Left kidney (tissue), 8 donors: ENCODE measurements around the gene PSMD6. TPM values are rescaled to one million over a fixed set of nuclear protein-coding genes. Genes with fewer than 3 reads are reported as not detected.
A peak's percentile ranks its signal among the peaks of the same experiment; 100 is the strongest.

Experiments
- DNase-seq: peaks from one replicate; pipeline ENCODE4 v3.0.0-alpha.2; 2013
- long read RNA-seq, 8 donors: transcript quantifications; one replicate each; lab custom pipeline, GENCODE V29; 2026
- polyA plus RNA-seq: library from polyadenylated mRNA; unstranded; fragments of 120-200 nt; gene quantifications from one replicate; pipeline ENCODE4 v1.2.1, GENCODE V29; 2013; ENCODE audit not compliant: insufficient read length

Gene PSMD6
- 140 TPM for polyA plus RNA-seq
- long read RNA-seq, donor 1, full-length matches to known transcripts, result 62 of 74 reads
- long read RNA-seq, donor 1, partial matches to known transcripts, result 12 of 74 reads
- long read RNA-seq, donor 1, other reads (novel, unspliced or antisense), result 0 of 74 reads
- long read RNA-seq, donor 2, full-length matches to known transcripts, result 66 of 66 reads
- long read RNA-seq, donor 2, partial matches to known transcripts, result 0 of 66 reads
- long read RNA-seq, donor 2, other reads (novel, unspliced or antisense), result 0 of 66 reads
- long read RNA-seq, donor 3, full-length matches to known transcripts, result 65 of 65 reads
- long read RNA-seq, donor 3, partial matches to known transcripts, result 0 of 65 reads
- long read RNA-seq, donor 3, other reads (novel, unspliced or antisense), result 0 of 65 reads
- long read RNA-seq, donor 4, transcript PSMD6-203 (2 exons, 2,621 nt), result major isoform, 7 of 8 reads
- long read RNA-seq, donor 4, partial matches to known transcripts, result 0 of 8 reads
- long read RNA-seq, donor 4, other reads (novel, unspliced or antisense), result 0 of 8 reads
- long read RNA-seq, donor 5, full-length matches to known transcripts, result 96 of 103 reads
- long read RNA-seq, donor 5, partial matches to known transcripts, result 7 of 103 reads
- long read RNA-seq, donor 5, other reads (novel, unspliced or antisense), result 0 of 103 reads
- long read RNA-seq, donor 6, full-length matches to known transcripts, result 75 of 80 reads
- long read RNA-seq, donor 6, partial matches to known transcripts, result 5 of 80 reads
- long read RNA-seq, donor 6, other reads (novel, unspliced or antisense), result 0 of 80 reads
- long read RNA-seq, donor 7, full-length matches to known transcripts, result 98 of 114 reads
- long read RNA-seq, donor 7, partial matches to known transcripts, result 16 of 114 reads
- long read RNA-seq, donor 7, other reads (novel, unspliced or antisense), result 0 of 114 reads
- long read RNA-seq, donor 8, full-length matches to known transcripts, result 26 of 26 reads
- long read RNA-seq, donor 8, partial matches to known transcripts, result 0 of 26 reads
- long read RNA-seq, donor 8, other reads (novel, unspliced or antisense), result 0 of 26 reads

DNA sequence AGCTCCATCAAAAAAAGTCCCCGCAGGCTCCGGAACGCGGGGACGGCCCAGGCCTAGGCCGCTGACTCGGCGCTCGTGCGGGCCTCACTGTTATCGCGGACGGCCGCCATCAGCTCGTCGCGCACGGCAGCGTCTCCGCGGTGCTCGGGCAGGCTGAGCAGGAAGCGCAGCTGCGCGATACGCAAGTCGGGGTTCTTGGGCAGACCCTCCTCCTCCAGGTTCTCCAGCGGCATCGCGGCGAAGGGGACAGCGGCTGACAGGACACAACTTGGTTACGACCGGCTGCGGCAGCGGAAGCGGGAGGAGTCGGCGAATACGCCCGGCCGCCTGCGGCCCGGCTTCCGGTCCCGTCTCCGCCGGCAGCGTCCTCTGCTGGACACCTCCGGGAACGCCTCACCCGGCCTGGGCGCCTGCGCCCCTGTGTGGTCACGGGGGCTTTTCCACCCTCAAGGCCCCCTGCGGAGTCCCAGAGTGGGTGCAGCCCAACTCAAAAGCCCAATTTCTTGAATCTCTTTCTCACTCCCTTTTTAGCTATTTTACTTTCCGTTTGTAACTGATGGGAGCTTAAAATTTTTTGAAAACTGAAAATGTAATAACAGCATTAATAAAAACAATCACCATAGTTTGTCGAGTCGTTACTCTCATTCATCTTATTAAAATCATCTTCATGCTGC, at the start of gene PSMD6:
TSS of gene PSMD6 (minus strand) at position 308 of the 674 bp plus-strand sequence. CDS start at position 233, 75 bp downstream.
- peak; percentile 79 for DNase-seq

DNA sequence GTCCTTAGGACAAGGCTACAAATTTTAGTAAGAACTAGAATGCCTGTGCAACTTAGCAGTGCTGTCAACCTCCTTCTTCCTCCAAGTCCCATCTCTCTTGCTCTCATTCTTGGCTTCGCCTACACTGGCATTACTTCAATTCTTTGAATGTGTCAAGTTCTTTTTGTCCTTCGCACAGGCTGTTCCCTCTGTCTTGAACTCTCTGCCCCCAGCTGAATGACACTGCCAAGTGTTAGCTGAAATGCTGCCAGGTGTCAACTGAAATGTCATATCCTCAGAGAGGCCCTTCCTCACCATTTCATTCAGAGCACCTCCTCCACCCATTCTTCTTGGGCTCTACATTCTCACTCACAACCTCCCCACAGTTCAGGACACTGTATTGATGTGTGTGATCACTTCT, 48.8 kb upstream of the PSMD6 start:
- no peak for DNase-seq

DNA sequence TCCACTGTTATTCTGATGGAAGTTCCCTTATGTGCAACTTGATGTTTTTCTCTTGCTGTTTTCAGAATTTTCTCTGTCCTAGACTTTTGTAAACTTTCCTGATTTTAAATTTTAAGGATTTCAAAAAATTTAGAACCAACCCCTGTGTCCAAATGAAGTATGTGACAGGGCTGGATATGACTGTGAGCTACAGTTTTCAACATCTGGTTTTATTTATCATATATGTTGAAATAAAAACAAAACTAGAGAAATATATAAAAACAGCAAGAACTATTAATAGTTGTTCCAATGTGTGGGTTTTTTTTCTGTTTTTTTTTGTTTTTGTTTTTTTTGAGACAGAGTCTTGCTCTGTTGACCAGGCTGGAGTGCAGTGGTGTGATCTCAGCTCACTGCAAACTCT, 47.4 kb upstream of the PSMD6 start:
- no peak for DNase-seq

DNA sequence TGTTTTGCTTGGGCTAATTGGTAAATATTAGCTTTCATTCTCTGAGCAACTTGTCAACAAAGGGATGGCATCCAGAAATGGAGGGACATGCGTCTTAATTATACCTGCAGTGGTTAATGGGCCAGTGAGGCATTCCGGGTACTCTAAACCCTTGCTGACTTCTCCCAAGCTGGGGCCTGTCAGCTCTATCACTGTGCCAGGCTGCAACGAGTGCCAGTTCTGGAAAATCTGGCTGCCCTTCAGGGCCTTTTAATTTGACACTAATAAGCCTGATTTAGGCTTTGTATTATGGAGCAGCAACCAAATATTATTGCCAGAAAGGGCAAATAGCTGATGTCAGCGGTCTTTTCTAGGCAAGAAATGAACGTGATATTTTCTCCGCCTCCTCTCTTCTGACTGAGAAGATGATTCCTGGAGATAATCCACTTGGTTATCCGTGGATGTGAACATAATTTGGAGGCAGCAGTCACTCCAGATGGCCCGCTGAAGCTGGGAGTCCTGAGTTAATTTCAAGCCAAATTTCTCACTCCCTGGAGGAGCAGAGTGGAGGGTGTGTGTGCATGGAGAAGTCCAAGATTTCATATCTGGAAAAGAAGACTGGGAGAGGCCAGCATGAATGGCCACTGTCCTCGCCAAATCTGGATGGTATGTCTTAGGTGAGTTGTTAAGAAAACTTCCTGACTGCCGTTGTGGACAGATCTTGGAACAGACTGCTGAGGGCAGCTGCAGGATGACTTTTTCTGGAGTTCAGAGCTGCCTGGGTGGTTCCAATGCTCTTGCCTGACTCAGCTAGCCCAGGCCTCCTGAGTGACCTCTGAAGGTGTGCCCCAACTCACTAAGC, 44.4 kb upstream of the PSMD6 start:
- no peak for DNase-seq

DNA sequence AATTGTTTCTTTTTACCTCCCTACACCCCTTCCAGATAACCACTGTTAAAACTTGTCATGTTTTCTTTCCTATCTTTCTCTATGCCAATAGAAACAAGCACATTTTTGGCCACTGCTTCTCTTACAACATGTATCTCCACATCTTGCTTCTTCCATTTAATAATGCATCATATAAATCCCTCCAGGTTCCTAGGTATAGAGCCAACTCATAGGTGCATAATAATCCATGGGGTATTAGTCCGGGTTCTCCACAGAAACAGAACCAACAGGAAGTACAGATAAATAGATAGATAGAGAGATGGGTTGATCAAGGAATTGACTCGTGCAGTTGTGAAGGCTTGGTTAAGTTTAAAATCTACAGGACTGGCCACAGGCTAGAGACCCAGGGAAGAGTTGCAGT, 41.5 kb upstream of the PSMD6 start:
- no peak for DNase-seq

DNA sequence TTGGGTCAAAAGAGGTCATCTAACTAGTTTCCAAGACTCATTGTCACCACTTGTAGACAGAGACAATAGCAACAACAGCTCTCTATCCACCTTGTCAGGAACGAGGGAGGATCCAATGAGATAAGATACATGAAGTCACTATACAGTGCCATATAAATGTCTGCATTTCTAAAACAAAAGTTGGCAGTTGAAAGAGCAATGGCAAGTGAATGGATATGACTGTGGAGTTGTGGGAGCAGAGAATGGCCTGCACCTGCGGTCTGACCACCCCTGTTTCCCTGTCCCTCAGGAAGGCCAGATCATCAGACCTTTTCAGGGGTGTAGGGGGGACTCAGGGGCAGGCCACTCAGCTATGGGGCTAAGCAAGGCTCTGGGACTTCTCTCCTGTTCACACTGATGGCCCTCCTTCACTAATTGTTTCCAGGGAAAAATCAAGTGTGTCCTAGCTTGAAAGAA, 40.7 kb upstream of the PSMD6 start:
- no peak for DNase-seq

DNA sequence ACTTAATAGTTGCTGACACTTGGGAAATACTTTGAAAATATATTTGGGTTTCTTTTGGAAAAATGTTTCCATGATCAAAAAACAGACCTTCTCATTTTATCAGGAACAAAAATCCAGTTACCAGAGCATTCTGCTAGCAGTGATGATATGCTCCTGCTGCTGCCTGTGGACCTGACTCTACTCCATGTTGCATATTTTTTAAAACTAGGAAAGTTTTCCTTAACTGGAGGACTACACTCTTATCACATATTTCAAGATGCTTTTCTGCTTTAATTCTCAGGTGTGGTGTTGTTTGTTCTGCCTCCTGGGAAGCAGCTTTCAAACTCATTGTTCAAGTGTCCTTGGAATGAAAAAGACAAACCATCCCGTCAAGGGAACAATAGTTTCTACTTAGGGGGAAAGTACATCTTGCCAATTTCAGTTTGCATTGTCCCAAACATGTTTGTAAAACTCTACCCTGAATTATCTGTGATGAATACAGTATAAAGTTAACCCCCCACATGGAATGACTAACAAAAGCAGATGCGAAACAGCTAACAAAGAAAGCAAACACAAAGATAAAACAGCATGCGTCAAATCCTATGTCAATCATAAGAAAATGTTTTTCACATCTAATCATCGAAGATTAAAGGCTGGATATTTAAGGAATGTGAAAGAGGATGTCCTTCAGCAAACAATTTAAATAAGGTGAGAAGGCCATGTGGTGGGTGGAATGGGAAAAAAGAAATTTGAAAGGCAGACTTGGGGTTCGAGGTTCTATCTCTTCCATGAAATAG, 40.1 kb upstream of the PSMD6 start:
- no peak for DNase-seq

DNA sequence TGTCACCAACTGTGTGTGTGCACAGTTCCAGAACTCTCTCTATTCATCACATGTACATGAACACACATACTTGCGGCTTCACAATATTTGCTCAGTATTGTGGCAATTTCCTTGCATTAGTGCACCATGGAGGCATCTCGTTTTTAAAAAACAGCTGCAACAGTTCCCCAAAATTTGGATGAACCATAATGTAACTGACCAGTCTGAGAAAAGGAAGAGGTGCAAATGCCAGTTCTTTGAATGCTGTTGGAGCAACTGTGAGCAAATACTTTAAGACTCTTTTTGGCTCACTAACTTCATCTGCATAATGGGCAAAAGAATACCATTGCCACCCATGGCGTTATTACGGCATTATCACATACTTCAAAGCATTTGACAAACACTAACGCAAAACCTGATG, 38.3 kb upstream of the PSMD6 start:
- DNase-seq, result no peak

DNA sequence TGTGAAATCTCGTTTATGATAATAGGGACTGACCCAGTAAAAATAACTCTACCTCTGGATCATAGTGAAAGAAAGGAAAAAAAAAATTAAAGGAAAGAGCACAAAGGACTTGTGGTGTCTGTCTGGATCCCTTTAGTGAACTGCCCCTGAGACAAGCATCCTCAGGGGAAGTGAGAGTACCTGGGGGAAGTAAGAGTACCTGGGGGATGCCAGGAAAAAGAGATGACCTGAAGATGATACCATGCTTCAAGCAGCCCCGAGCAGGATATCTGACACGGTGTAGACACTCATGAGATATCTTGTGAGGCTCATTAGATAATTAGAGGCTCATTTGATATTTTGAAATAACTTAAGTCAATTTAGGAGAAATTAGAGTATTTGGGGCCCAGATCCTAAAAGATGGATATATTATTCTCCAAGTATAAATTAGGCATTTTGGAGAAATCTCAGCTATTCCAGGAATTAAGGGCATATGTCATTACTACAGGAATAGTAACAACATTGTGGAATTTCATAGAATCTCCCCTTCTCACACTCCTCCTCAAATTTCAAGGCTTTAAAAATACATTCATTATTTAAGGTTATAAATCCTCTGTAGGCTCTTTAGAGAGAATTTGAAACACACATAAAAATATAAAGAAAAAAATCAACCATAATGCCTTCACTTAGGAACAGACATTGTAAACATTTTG, 36.3 kb upstream of the PSMD6 start:
- no peak for DNase-seq

DNA sequence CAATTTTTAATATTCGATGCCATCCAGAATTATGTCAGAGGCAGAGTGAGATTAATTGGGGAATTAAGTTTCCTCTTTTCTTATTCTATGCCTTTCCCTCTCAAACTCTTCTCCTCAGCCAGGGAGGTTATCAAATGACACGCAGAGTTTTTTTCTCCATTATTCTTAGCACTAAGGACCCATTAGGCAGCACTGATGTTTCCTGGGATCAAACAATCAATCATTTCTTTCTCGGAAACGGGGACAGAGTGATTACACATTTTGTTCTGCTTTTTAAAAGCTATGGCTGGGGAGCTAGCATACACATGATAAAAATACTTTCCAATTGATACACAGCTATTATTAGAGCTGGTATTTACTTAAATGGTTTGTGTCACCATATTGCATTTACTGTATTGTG, 35.3 kb upstream of the PSMD6 start:
- DNase-seq, result no peak

DNA sequence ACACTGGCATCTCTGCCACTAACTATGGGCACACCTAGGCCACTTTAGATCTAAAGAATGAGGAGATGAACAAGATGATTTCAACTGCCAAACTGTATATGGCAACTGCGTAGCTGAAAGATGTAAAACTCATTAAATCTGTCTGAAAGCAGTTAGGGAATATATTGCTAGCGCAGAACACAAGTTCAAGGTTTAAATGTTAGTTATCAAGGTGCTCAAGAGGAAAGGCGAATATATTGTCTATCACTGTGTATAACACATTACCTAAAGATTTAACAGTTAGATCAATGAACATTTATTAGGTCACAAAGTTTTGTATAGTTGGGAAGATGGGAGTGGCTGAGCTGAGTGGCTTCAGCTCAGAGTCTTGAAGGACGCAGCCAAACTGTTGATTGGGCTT, 33.9 kb upstream of the PSMD6 start:
- no peak for DNase-seq

DNA sequence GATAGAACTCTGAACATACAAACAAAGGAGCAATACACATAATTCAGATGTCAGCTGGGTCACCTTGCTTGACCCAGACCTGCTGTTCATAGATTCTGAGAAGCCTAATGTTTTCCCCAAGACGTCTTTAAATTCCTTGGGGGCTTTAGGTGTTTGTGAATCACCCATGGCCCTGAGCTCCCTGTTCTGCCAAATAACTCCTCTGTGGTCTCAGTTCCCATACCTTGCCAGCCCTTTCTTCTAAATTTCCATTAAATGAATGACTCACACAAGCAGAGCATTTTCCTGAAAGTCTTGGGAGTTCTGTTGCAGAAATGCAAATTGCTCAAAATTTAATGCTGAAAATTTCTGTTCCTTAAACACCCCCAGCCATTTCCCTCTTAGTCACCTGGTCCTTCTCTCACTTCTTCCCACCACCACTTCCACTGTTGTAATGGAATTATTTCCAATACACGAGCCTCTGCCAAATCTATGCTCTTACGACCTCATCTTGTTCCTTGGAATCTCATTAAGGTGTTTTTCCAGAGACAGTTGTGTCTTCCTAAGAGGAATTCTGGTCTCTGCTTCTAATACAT, 33.4 kb upstream of the PSMD6 start:
- no peak for DNase-seq

DNA sequence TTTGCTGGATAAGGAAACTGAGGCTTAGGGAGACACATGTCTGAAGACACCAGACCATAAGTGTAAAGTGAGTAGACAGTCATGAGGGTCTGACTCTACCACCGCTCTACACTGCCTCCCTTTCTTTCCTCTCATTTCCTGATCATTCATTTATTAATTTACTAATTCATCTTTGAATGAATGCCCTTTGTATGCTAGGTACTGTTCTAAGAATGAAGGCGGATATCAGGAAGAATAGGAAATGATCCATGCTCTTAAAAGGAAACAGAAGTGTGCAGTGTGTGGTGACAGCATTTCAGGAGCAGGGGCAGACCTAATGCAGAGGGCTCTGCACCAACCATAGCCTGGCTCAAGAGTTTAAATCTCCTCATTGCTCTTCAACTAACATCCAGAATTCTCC, 31.8 kb upstream of the PSMD6 start:
- DNase-seq, result no peak

DNA sequence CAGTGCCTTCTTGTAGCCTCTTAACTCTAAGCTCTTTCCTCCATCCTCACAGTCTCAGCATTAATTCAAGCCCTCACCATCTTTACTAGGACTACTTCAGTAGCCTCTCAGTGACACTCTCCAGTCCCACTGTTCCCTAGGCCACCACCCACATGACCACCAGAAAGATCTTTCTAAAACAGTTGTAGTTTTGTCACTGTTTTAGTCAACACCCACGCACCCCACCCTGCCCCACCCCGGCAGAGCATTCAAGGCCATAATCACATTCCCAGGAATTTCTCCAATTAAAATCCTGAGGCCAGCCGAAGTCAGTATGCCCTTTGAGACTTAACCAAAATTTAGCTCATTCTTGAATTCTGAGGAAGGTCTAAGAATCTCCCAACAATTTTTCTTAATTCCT, 31.2 kb upstream of the PSMD6 start:
- DNase-seq, result no peak

DNA sequence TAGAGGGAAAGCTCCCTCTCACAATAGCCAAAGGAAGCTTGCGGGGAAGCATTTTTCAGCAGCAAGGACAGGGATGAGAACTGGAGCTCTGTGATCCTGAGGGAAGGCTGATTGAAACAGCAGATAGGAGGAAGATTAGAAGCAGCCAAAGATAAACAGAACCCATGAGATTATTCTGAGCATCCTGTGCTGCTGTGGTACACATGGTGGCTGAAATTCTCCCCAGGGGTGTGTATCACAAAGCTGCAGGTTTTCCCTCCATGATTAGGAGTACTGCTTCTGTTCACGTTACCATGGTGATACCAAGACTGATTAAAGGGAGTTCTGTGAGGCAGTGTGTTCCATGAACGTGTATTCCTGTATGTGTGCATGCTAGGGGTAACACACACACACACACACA, 30.3 kb upstream of the PSMD6 start:
- DNase-seq, result no peak

DNA sequence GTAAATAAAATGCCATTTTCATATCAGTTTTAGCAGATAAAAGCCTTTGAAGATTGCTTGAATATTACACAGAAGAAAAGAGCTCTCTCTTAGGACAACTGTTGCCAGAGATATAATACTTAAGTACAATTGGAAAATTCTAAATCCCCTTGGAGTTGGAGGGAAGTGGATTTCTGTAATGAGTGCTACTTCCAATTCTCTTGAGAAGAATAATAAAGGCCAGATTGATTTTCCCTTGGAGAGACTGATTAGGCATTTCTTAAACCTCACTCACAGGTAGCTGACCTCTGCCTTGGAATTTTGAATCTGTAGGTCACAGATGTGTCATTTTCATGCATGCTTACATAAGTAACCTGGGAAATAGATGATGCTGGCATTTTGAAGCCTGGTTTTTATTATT, 29.8 kb upstream of the PSMD6 start:
- DNase-seq, result no peak

DNA sequence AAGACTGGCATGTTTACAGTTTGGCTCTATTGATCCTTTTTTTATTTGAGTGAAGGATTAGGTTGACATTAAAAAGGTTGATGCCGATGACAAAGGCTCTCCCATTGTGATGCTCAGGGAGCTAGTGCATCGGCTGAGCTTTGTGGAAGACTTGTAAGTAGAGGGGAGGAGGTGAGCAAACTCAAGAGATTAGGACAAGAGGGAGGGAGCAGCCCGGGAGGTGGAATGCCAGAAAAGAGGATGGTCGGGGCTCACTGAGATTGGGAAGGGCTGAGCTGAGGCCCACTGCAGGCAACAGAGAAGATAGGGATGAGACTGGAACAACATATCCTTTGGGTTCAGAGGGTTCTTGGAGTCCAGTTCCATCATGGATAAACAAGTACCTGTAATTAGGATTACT, 26.5 kb upstream of the PSMD6 start:
- DNase-seq, result no peak

DNA sequence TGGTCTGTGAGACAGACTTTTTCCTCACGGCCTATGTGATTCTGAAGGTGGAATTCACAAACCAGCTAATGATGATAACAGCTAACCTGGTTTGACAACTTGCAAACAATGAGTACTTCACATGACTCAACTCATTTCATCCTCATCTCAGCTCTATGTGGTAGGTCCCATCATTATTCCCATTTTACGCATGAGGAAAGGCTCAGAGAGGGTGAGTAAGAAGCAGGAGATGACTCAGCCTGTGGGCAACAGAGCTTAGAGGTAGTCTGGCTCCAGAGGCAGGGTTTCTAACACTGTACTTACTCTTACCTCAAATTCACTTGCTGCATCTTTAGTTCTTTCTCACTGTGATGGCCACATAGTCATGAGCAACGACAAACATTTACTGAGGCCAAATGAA, 25.8 kb upstream of the PSMD6 start:
- no peak for DNase-seq

DNA sequence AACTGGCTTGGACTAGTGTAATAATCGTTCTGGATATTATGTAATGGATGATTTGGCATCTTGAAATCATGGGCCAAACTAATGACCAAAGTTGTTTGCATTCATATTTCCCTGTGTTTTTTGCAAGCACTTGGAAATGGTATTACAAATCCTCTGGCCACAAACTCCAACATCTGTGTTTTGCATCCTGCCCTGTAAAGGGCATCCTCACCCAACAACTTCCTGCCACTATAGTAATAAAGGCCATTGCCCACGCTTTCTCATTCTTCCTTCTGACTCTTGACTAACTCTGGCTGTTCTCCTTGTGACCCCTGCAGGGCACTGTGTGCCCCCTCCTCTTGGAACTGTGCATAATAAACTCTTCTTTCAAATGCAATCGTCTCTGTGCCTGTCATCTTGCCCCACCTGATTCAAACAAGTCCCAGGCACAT, 25.4 kb upstream of the PSMD6 start:
- DNase-seq, result no peak
